CD14-positive monocyte (primary cell): ENCODE measurements around the gene MTHFSD. TPM values are rescaled to one million over a fixed set of nuclear protein-coding genes. Genes with fewer than 3 reads are reported as not detected.

Experiments
- DNase-seq, 3 donors: peaks; one replicate each; pipeline ENCODE4 v3.0.0-alpha.2; 2011 to 2022
- H2AFZ ChIP-seq: 2 replicates; pipeline ENCODE4 v1.6.0; 2012; ENCODE audit warnings: mild to moderate bottlenecking, low read depth, low read length, inconsistent platforms; ENCODE audit not compliant: insufficient read depth, poor library complexity, severe bottlenecking
- H3K27ac ChIP-seq, 2 donors: 1 replicate in 1 of 2; 2 replicates in 1 of 2; pipeline ENCODE4 v1.5.1; 2012 to 2013; ENCODE audit warnings: low read length in 2 of 2, control low read depth in 1 of 2, inconsistent platforms in 1 of 2, low read depth in 1 of 2, mild to moderate bottlenecking in 1 of 2
- H3K27me3 ChIP-seq, 2 donors: one replicate each; pipeline versions ENCODE4 v1.6.0 to v1.6.1; 2011 to 2013; ENCODE audit warnings: low read length in 2 of 2; ENCODE audit not compliant: control insufficient read depth in 2 of 2, insufficient read depth in 2 of 2
- H3K36me3 ChIP-seq, 2 donors: replicated peaks in 1 of 2; 1 replicate in 1 of 2; 2 replicates in 1 of 2; pipeline versions ENCODE4 v1.5.1 to v1.6.1; 2012 to 2013; ENCODE audit warnings: low read length in 2 of 2, control low read depth in 1 of 2, inconsistent platforms in 1 of 2, mild to moderate bottlenecking in 1 of 2; ENCODE audit not compliant: insufficient read depth in 2 of 2, control insufficient read depth in 1 of 2
- H3K4me1 ChIP-seq, 2 donors: 1 replicate in 1 of 2; 2 replicates in 1 of 2; pipeline versions ENCODE4 v1.5.1 to v1.6.1; 2012 to 2013; ENCODE audit warnings: low read length in 2 of 2, control low read depth in 1 of 2, inconsistent platforms in 1 of 2, mild to moderate bottlenecking in 1 of 2, moderate library complexity in 1 of 2; ENCODE audit not compliant: insufficient read depth in 2 of 2, control insufficient read depth in 1 of 2
- H3K4me2 ChIP-seq: replicated peaks from 2 replicates; pipeline ENCODE3; 2012; ENCODE audit warnings: low read length, moderate library complexity, mild to moderate bottlenecking; ENCODE audit not compliant: poor library complexity, severe bottlenecking; ENCODE audit errors: extremely low read depth
- H3K4me3 ChIP-seq, 3 experiments: fragments of 200-600 bp in 1 of 3; sonication (generic) in 1 of 3; replicated peaks in 1 of 3; 1 replicate in 2 of 3; 2 replicates in 1 of 3; pipeline ENCODE4 v1.5.1; 2011 to 2013; ENCODE audit warnings: low read length in 3 of 3, mild to moderate bottlenecking in 3 of 3, control low read depth in 2 of 3, low read depth in 2 of 3, inconsistent platforms in 1 of 3, moderate library complexity in 1 of 3
- H3K79me2 ChIP-seq: 2 replicates; pipeline ENCODE4 v1.6.0; 2012; ENCODE audit warnings: mild to moderate bottlenecking, control low read depth, inconsistent platforms, low read length, moderate library complexity; ENCODE audit not compliant: insufficient read depth
- H3K9ac ChIP-seq: 2 replicates; pipeline ENCODE4 v1.6.0; 2017; ENCODE audit warnings: low read length, mild to moderate bottlenecking; ENCODE audit not compliant: insufficient read depth, poor library complexity, severe bottlenecking
- H3K9me3 ChIP-seq, 2 donors: replicated peaks in 1 of 2; 1 replicate in 1 of 2; 2 replicates in 1 of 2; pipeline versions ENCODE4 v1.5.1 to v1.6.1; 2012 to 2013; ENCODE audit warnings: low read length in 2 of 2, control low read depth in 1 of 2; ENCODE audit not compliant: control insufficient read depth in 1 of 2, insufficient read depth in 1 of 2
- H4K20me1 ChIP-seq: 2 replicates; pipeline ENCODE4 v1.6.0; 2012; ENCODE audit warnings: mild to moderate bottlenecking, low read length, control low read depth, moderate library complexity; ENCODE audit not compliant: insufficient read depth
- H3K27ac Mint-ChIP-seq, 7 donors: one replicate each; pipeline ENCODE4 v1.8.0; 2020; ENCODE audit warnings: mild to moderate bottlenecking in 7 of 7, mixed read lengths in 7 of 7, moderate library complexity in 6 of 7, inconsistent platforms in 2 of 7
- H3K27me3 Mint-ChIP-seq, 3 donors: one replicate each; pipeline ENCODE4 v1.8.0; 2021 to 2022; ENCODE audit warnings: low read depth in 3 of 3, mild to moderate bottlenecking in 3 of 3, mixed read lengths in 3 of 3, moderate library complexity in 3 of 3, inconsistent platforms in 1 of 3
- H3K36me3 Mint-ChIP-seq, 2 donors: one replicate each; pipeline ENCODE4 v1.8.0; 2020; ENCODE audit warnings: mixed read lengths in 2 of 2, inconsistent platforms in 1 of 2, mild to moderate bottlenecking in 1 of 2
- H3K4me1 Mint-ChIP-seq: one replicate; pipeline ENCODE4 v1.8.0; 2020; ENCODE audit warnings: mild to moderate bottlenecking, mixed read lengths
- H3K4me3 Mint-ChIP-seq, 2 donors: one replicate each; pipeline ENCODE4 v1.8.0; 2020; ENCODE audit warnings: mild to moderate bottlenecking in 2 of 2, mixed read lengths in 2 of 2, moderate library complexity in 1 of 2
- H3K9me3 Mint-ChIP-seq, 7 donors: one replicate each; pipeline ENCODE4 v1.8.0; 2020 to 2022; ENCODE audit warnings: mixed read lengths in 7 of 7, mild to moderate bottlenecking in 6 of 7, moderate library complexity in 6 of 7, inconsistent platforms in 2 of 7
- CTCF ChIP-seq: fragments of 200-600 bp; IDR thresholded peaks from one replicate; pipeline ENCODE4 v1.8.0; 2022; ENCODE audit warnings: antibody characterized with exemption, mild to moderate bottlenecking
- WGBS: methylation state at CpG from one replicate; pipeline ENCODE4 v1.1.5; 2013; ENCODE audit warnings: missing lambda C conversion rate; ENCODE audit not compliant: insufficient coverage; 5-methylcytosine and 5-hydroxymethylcytosine counted together
- intact Hi-C, 2 donors: fragments of 100-400 bp; cut with micrococcal nuclease; formaldehyde crosslinking; loops; one replicate each; pipeline versions ENCODE4 v1.15.0 to v1.15.1; 2023
- polyA plus RNA-seq, 3 donors: library from polyadenylated mRNA; depleted of rRNA in 1 of 3; unstranded in 2 of 3; stranded (reverse) in 1 of 3; fragments of 300-500 nt in 2 of 3; fragments of >200 nt in 1 of 3; fragmentation: Illumina TruSeq in 2 of 3; gene quantifications; 1 replicate in 2 of 3; 2 replicates in 1 of 3; pipeline ENCODE4 v1.2.3, GENCODE V29; 2012 to 2021

The MTHFSD gene
- polyA plus RNA-seq, 3 donors: 7.2 to 14.1 (median 11.7) TPM

- H3K79me2 ChIP-seq: no peaks in the 10 kb centered on the region
- no peak overlapping the region for H3K27ac ChIP-seq
- no peaks in the 10 kb centered on the region for H3K27me3 ChIP-seq
Observed at GRCh38 chr16:86529160-86529559, 25.9 kb downstream of the MTHFSD start.

GRCh38 chr16:86528061-86528929 lies 26.7 kb downstream of the MTHFSD start:
- H3K4me3 ChIP-seq: no peak overlapping the region
- no peaks in the 10 kb centered on the region for H3K79me2 ChIP-seq
- intact Hi-C loops: no loop called here
- H3K4me1 ChIP-seq: no peaks in the 10 kb centered on the region
- H2AFZ ChIP-seq: no peak overlapping the region
- no peak for DNase-seq
- WGBS: 95% methylated on average over 37 of the region's 38 CpGs
- Mint-ChIP-seq H3K27ac (no peak overlapping the region), H3K36me3 (peaks cover 21 to 38% of the 10 kb centered on the region in 2 donors), H3K27me3 (peaks cover 0 to 4% (median 3%) of the 10 kb centered on the region in 3 donors), H3K4me3 (no peak overlapping the region), H3K4me1 (no peaks in the 10 kb centered on the region), H3K9me3 (peaks cover 0 to 7% (median 2%) of the 10 kb centered on the region in 7 donors)
- H4K20me1 ChIP-seq: no peaks in the 10 kb centered on the region
- no peak for TF ChIP-seq CTCF
- no peak overlapping the region for H3K9ac ChIP-seq
- H3K27ac ChIP-seq: no peak overlapping the region
- no peak overlapping the region for H3K4me2 ChIP-seq
- no peaks in the 10 kb centered on the region for H3K9me3 ChIP-seq
- H3K36me3 ChIP-seq: peaks cover 14 to 16% of the 10 kb centered on the region in 2 donors
- no peaks in the 10 kb centered on the region for H3K27me3 ChIP-seq

More at GRCh38 chr16:86529160-86529559, 25.9 kb downstream of the MTHFSD start:
- no peaks in the 10 kb centered on the region for H3K4me1 ChIP-seq
- H3K4me3 Mint-ChIP-seq: no peak overlapping the region
- H3K4me3 ChIP-seq: no peak overlapping the region
- no peak overlapping the region for H3K9ac ChIP-seq
- 96% methylated on average over 7 of the region's 8 CpGs for WGBS
- no peaks in the 10 kb centered on the region for H4K20me1 ChIP-seq
- H3K4me1 Mint-ChIP-seq: no peaks in the 10 kb centered on the region
- H3K4me2 ChIP-seq: no peak overlapping the region
- H3K27ac Mint-ChIP-seq: no peak overlapping the region
- no peak for TF ChIP-seq CTCF
- peaks cover 28 to 46% of the 10 kb centered on the region in 2 donors for H3K36me3 Mint-ChIP-seq
- peaks cover 0 to 3% (median 2%) of the 10 kb centered on the region in 3 donors for H3K27me3 Mint-ChIP-seq
- intact Hi-C loops: no loop called here
- peaks cover 0 to 7% (median 0%) of the 10 kb centered on the region in 7 donors for H3K9me3 Mint-ChIP-seq
- peaks cover 14 to 19% of the 10 kb centered on the region in 2 donors for H3K36me3 ChIP-seq
- no peak overlapping the region for H2AFZ ChIP-seq
- no peaks in the 10 kb centered on the region for H3K9me3 ChIP-seq
- DNase-seq: no peak
